ENCODE measurements around the gene KCNAB2.

The KCNAB2 gene

DNA sequence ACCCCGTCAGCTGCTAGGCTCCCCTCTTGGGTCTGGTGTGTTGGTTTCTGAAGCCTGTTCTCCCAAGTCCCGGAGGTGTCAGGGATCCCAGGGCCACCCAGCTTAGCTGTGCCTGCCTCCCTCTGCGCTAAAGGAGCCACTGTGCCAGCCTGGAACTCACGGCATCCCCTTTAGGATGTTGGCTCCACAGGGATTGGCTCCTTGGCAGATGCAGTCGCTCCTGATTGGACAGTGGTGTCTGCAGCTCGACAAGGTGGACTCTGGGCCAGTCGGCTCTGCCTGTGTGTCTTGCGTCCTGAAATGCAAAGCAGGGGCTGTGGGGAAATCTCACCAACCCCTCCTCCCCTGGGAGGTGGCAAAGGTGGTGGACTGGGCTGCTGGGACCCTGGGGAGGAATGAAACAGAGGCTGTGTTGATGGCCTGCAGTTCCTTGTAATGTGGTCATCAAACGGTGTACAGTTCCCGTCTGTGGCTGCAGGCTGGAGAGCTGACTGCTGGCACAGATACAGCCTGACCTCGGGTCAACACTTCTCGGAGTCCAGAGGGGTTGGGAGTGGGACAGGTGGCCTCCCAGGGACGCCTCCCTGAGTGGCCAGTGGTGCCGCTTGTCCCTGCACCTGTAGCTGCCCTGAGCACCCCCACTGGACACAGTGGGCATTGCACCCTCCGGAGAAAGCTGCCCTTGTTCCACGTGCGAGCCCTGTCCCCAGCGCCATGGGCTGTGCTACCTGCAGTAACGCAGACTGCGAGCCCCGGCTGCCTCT lies 11.5 kb upstream of the KCNAB2 start:
- DNase-seq = peak; percentile 80

DNA sequence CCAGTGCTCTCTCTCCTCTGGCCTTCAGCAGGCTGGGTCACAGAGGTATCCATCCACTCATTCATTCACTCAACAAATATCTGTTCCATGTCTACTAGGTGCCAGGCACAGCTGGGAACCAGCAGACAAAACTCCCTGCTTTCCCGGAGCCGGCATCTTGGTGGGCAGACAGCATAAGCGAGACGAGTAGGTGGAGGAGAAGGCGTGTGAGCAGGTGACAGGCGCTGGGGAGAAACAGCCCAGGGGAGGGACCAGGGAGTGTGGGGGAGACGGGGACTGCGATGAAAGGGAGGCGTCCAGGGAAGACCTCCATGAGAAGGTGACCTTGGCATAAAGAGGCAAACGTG lies 11.0 kb upstream of the KCNAB2 start:
- peak; percentile 46 for DNase-seq

DNA sequence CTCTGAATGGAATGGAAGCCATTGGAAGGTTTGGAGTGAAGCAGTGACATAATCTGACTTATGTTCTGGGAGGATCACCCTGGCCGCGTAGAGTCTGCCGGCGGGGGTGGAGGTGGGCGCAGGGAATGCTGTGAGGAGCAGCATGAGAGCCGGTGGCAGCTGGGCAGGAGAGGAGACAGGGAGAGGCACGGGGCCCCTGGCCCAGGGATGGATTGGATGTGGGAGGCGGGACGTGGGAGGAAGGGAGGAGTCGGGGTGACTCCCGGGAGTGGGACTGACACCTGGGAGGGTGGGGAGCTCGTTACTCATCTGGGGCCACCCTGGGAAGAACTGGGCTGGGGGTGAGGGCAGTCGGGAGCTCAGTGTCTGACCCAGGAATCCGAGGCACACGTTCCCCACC lies 10.4 kb upstream of the KCNAB2 start:
- peak; percentile 25 for DNase-seq

DNA sequence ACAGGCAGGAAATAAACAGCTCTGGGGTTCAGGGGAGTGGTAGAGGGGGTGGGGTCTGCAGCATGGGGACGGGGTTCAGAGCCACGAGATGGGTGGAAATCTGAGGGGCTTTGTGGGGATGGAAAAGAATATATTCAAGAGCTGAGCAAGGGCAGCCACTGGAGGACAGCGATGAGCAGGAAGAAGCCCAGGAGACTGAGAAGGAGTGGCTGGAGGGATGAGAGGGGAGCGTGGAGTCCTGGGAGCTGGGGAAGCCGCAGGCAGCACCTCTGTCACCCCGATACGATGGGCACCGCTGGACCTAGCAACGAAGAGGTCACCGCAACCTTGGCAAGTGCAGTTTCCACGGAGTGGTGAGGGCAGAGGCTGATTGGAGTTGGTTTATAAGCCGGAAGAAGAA lies 10.0 kb upstream of the KCNAB2 start:
- DNase-seq = peak; percentile 17

DNA sequence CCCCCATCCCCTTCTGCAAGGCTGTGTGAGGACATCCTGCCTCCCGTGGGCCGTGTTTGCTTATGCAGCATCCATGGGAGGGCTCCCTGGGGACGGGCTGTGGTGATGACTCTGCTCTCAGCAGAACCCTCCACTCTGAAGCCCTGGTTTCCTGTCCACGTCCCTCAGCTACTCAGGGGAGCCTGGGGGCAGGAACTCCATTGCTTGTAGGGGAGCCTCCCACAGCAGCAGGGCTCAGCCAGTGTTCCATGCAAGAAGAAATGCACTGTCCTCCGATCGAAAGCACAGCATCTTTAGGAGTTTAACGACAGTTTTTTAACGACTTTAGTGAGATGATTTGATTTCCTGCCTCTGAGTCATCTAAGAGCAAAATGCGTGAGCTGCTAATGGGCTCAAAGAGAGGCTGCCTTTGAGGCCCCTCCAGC lies 8.3 kb upstream of the KCNAB2 start:
- DNase-seq = peak; percentile 66

DNA sequence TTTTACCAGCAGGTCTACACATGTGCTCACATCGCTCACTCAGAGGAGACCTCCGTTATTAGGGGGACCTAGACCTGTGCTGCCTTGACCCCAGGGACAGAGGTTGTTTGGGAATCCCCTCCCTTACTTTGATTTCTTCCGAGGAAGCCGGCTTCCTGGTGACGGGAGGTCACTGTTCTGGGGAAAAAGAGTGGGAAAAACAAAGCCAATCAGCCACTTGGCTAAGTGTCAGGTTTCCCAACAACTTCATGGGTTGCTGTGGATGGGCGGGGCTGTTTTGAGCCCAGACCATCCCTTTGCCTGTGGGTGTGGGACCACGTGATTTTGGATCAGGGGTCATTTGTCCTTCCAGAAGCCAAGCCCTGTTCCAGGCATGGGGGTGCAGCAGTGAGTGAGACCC lies 7.1 kb upstream of the KCNAB2 start:
- DNase-seq = no peak

DNA sequence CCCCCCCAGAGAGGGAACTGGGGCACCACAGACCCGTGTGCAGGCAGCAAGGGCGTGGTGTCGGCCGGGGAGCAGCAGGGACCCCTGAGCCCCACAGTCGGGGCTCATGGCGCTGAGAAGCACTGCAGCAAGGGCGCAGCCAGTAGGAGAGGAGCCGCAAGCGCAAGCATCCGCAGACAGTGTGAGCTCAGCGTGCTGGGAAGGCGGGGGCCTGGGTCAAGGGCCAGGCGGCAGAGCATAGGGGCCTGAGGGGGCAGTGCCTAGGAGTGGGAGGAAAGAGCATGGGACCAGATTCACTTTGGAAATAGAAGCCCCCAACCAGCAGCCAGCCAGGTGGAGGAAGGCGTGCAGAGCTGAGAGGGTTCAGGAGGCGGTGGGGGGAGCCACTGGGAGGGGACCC lies 6.7 kb upstream of the KCNAB2 start:
- DNase-seq = no peak

DNA sequence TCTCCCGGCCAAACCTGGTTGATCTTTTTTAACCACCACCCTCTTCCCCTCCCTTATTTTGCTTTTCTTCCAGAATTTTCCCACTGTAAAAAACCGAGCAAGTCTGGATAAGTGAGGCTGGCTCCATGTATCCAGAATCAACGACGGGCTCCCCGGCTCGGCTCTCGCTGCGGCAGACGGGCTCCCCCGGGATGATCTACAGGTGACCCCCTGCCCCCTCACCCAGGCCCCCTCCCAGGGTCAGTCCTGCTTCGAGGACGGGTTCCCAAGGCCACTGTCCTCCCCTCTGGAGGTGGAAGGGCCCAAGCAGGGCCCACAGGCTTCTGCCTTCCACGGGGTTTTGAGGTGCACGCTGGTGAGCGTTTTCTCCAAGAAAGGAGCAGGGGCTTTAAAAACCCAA lies 5.2 kb upstream of the KCNAB2 start:
- no peak for DNase-seq

DNA sequence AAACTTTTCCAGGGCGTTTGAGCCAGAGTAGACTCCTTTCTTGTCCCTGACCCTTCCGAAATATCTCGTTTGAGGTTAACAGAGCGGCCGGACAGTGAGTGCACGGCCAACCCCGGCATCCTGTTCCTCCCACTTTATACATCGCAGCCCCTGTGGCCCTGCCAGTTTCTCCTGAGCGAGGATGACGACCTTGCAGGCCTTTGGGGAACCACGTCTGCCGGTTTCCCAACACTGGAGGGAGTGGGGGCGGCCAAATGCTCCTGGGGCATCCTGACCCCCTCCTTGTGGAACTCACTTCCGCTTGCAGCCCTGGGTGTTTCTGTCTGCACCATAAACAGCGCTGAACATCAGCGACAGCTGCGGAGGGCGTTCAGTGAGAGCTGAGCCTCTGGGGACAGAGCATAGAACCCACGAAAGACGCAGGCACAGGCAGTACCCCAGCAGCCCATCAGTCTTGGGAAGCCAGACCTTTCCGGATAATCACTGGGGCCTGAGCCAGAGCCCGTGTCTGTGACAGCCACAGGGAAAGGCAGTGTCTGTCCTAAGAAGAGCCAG lies 4.8 kb upstream of the KCNAB2 start:
- no peak for DNase-seq

DNA sequence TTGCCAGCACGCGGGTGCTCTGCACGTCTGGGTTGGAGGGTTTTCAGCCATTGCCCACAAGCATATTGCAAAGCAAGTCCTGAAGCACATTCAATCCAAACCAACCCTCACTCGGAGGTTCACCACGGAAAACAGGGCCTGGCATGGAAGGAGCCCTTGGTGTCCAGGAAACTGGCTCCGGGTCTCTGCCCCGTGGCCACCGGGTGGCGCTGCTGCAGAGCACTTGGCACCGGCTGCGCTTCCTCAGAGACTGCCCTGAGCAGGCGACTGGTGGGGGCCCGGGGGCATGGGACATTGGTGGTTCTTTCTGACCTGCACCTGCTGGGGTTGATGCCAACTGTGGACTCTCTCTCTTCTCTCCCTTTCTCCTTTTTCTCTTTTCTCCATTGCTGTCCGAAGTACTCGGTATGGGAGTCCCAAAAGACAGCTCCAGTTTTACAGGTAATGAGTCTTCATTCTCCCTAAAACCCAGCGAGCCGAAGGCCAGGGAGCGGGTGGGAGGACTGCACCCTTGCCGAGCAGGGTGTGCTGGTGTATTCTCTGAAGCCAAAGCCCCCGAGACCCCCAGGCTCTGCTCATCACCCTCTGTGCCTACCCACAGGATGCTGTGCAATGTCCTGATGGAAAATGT lies 4.1 kb upstream of the KCNAB2 start:
- DNase-seq = peak; percentile 32

DNA sequence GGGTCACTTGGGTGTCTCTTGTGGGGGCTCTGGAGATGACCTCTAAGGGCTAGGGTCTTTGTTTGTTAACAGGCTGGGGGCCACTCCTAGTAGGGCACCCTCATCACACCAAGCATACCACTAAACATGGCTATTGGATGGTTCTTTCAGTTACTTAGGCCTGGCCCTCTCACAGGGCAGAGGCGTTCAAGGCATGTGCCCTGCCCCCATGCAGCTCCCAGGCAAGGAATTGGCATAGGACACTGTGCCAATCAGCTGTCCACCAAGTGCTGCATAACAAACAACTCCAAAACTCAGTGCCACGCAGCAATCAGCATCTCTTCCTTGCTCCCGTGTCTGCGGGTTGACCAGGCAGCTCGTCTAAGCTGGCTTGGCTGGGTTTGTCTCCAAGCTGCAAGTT lies 2.1 kb upstream of the KCNAB2 start:
- no peak for DNase-seq

DNA sequence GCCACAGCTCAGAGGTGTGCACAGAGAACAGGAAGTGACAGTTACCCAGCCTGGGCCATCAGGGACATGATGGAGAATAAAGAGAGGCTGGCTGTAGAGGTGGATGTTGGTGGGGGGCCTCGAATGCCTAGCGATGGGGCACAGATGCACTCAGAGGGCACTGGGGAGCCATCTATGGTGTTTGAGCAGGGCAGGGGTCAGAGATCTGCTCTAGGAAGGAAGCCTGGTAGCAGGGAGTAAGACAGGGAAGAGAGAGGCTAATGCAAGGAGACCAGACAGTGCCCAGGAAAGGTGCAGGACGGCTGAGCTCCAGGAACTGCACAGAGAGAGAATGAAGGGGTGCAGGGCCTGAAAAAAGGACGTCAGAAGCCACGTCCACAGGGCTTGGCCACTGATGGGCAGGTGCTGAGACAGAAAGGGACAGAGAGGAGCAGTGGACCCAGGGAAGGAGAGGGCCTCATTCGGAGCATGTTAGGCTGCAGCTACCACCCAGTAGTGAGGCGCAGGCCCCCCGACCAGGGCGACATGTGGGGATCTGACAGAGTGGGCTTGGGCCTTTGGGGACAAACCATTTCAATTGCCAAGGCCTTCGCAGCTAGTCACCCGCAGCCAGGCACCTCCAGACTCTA lies 1.1 kb upstream of the KCNAB2 start:
- DNase-seq = no peak

DNA sequence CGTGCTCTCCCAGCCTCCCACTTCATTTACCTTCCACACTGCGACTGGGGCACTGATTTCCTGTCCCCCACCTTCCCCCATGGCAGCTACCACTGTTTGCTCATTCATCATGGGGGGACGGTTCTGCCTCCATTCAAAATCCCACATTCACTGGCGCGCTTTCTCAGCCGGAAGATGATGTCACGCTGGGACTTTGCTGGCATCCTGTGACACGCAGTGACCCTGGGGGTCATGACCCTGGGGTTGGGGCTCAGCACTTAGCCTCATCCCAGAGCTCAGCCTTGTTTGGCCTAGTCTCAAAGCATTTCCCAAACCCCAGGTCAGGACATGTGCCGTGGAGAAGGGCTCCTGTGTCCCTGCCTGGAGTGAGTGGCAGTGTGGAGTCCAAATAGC lies 582 bp upstream of the KCNAB2 start:
- DNase-seq = no peak

DNA sequence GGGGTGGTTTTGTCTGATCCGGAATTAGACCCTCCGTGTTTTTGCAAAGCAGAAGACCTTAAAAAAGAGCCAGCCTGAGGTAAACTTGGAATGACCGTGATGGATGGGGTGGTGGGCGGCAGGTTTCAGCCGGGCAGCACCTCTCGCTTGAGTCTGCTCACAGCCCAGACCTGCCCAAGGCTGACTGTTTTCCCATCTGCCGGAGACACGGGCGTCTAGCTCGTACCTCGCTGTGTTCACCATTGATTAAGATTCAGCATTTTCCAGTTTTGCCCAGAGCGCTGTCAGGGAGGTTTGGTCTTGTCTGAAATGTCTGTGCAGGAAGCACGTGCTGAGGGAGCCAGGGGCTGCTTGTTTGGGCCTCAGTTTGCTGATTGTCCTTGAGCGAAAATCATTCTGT lies 591 bp downstream of the KCNAB2 start:
- no peak for DNase-seq

DNA sequence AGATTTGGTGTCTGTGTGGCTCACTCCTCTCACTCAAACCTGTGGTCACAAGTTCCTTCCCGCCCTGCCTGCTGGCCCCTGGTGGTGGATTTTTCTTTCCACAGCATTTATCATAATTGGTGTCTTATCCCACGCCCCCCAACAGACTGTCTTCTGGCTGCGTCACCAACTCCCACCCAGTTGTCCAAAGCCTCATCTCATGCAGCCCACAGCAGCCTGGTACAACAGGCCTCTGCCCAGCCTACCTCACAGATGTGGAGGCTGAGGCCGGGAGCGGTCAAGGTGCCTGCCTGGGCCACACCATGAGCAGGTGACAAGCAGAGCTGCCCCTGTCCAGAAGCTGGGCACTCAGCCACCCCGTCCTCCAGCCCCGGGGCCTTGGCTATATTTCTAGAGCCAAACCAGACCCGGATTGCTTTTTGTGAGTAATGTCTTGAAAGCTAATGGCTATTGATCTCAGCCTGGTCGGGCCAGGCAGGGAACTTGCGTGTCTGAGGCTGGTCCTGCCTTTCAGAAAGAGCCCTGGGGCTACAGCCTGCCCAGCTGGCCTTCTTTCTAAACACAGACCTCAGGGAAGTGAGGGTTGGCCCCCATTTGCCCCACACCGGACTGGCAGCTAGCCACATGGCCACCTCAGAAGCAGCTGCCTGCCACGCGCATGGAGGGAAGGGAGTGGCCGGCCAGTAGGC lies 2.6 kb downstream of the KCNAB2 start:
- DNase-seq = peak; percentile 52

DNA sequence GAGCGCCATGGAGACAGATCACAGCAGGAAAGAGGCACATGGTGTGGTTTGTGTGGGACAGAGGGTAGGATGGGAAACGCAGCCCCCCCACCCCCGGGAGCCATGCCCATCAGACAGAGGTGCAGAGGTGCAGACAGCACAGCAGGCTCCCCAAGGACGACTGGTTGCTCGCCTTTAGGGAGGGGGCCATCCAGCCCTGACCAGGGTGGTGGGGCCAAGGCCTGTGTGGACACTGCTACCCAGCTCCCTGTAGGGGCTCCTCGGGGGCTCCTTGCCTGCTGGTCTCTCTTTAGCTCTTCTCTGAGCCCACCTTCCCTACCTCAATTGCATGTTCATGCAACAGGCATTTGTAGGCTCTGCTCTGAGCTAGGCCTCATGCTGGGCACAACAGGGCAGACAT lies 3.7 kb downstream of the KCNAB2 start:
- DNase-seq = no peak

DNA sequence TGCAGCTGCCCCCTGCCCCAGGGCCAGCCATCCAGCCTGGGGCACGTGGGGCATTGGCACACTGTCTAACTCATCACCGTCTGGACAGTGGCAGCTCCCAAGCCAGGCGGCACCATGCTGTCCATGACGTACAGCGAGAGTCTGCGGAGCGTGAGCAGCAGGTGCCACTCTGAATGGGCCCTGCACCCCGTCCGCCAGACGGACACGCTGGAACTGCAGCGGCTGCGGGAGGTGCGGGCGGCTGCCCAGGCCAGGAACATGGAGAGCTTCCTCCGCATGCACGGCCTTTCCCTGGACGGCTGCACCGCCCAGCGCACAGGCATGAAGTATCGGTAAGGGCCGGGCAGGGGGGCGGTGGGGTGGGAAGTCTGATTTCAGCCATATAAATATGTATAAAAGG lies 5.7 kb downstream of the KCNAB2 start:
- no peak for DNase-seq

DNA sequence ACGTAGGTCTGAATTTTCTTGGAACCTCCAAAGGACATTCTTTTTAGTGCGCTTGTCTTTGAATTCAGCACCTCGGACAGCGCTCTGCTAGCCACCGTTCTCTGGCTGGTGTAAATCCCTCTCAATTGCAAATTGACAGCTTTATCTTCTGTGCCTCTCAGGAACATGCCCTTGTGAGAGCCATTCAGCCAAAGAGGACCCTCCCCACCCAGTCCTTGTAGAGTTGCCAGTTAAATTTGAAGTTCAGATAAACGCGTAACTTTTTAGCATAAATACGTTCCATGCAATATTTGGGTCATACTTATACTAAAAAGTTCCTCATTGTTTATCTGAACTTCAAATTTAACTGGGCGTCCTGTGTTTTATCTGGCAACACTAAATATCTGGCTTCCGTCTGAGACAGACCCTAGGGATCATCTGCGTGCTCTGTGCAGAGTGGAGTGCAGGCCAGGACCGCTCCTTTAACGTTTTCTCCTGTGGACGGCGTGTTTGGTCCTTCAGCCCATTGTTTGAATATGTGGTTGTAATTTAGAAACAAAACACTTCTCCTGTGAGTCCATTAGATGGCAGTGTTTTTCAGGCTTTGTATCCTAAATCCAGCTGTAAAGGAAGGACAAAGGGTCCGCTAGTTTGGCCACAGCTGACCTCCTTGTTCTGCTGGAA lies 7.0 kb downstream of the KCNAB2 start:
- DNase-seq = peak; percentile 65

DNA sequence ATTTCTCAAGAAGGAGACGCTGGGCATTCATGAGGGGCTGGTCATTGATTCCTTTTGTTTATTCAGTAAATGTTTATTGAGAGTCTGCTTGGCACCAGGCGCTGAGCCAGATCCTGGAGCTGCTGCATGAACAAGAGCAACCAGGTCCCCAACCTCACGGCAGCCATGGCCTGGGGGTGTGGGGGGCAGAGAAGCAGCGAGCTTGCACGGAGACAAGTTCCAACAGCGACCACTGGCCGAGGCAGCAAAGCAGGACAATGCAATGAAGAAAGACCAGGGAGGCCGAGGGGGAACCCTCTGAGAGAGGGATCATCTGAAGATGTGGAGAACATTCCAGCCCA lies 7.5 kb downstream of the KCNAB2 start:
- no peak for DNase-seq

DNA sequence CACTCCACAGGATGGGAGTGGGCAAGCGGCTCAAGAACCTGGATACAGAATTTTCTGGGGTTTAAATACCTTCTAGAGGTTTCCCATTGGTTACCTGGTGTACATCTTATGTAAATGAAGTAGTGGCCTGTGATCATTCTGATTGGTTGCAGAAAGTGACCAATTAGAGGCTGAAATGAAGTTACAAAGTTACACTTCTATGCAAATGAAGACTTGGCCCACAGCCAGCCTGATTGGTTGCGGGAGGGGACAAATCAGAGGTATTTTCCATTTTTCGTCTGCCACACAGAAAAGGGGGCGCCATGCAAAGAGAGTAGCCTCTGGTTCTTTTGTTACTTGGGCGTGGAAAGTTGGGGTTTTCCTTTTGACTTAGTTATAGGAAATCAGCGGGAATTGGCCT lies 8.9 kb downstream of the KCNAB2 start:
- no peak for DNase-seq

DNA sequence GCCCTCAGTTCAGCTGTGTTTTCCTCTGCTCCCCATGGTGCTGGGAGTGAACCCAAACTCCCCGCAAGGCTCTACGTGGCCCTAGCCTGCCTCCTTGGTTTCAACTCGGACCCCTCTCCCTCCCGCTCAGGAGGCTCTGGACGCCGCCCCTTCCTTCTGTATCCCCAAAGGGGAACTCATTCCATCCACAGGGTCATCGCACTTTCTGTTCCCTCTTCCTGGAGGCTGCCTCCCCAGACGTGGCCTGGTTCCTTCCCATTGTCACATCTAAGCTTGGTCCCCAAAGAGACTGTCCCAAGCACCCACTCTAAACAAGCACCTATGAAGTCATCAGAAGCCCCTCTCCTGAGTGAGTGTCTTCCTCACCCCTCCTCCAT lies 10.9 kb downstream of the KCNAB2 start:
- DNase-seq = no peak

DNA sequence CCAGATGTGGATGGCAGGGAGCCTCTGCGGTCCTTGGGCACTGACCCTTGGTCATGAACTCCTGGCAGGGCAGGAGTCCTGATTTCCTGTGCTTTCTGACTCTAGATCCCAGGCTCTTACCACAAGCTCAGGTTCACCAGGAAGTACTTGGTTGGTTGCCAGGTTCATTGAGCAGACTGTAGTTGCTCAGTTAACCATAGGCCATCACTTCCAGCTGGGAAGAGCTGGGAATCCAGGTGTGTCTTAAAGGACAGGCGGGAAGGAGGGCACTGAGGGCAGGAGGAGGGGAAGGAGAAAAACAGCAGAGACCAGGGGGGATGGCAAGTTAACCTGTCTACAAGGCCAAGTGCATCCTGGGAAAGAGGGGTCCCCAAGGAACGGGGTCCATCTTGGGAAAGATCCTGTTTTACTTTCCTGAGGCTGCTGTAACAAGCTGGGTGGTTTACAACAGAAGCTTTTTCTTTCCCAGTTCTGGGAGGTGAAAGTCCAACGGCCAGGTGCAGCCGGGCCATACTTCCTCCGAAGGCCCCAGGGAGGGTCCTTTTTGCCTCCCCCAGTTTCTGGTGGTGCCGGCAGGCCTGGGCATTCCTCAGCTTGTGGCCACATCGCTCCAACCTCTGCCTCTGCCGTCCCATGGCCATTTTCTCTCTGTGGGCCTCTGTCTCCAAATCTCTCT lies 11.6 kb downstream of the KCNAB2 start:
- peak; percentile 5 for DNase-seq

DNA sequence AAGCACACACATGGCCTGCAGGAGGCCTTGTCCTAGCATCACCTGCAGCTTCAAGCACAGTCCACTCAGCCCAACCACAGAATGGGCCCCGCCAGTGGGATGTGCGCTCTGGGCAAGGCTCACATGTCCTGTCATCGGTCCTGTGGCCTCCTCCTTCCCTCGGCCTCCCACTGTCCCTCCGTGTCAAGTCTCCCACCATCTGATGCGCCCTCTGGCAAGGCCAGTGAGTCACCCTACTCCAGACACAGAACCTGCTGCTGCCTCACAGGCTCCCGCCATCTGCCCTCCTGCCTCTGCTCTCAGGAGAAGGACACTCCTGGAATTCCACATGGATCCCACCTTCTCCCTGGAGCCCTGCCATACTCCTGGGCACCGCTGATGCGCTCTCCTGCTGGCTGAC lies 14.2 kb downstream of the KCNAB2 start:
- no peak for DNase-seq
